NCI-H524 treated with DMSO at 0.1 percent for 48 hours (cell line): ENCODE measurements around the gene DNAJC5G.
"Not testable (repeated sequence)": the region's sequence is repeated elsewhere in the genome, so short reads cannot be mapped to it uniquely, and the experiment has no call there.

Experiments
- DNase-seq: peaks from one replicate; lab custom pipeline; 2025; lab: John Stamatoyannopoulos, UW

The DNAJC5G gene

DNA sequence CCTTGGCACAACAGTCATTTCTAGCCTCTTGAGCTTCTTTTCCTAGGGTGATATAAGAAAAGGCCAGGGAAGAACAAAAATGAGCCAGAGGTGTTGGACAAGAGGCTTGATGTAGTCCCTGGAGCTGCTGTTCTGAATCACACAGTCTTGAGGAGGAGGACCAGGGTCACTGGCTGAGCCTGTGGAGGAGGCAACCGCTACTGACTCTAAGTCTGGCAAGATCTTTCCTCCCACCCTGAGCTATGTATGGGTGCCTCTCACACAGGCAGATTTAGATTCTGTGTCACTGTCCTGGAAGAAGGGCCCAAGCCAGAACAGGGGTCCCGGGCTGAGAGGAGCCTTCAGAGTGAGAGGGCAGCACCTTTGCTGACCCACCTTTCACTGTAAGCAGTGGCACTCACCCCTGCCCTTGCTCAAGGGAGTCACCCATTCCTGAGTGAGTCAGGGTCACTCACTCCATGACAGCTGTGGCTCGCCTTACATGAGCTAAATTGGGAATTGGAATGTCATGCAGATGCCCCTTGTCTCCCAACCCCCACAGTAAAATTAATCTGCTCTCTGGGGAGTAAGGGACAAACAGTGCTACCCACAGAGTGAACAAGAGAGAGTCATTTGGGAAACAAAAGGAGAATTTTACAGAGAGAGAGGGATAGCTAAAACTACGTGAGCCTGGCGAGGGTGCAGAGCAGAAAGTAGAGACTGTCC lies 6.8 kb downstream of the DNAJC5G start, which contains the start of gene TRIM54:
Gene TRIM54, plus strand, starts transcription at position 575 of the 705 bp plus-strand sequence. CDS start 303 bp downstream, outside the sequence.
- DNase-seq, result no peak

DNA sequence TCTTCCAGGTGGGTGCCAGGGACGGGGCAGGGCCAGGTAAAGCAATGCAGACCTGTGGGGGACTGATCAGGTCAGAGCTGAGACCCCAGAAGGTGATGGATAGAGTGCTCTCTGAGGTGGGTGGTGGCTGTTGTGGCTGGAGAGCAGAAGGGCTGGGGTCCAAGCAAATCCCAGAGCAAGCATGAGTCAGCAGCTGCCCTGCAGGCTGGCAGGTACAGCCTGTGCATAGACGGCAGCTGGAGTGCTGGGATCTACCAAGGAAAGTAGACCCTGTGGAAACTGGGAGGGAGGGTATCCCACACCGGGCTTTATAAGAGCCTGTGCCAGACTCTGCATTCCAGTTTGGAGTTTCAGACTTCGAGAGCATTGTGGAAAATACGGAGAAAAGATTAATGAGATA lies 7.7 kb downstream of the DNAJC5G start:
- no peak for DNase-seq

DNA sequence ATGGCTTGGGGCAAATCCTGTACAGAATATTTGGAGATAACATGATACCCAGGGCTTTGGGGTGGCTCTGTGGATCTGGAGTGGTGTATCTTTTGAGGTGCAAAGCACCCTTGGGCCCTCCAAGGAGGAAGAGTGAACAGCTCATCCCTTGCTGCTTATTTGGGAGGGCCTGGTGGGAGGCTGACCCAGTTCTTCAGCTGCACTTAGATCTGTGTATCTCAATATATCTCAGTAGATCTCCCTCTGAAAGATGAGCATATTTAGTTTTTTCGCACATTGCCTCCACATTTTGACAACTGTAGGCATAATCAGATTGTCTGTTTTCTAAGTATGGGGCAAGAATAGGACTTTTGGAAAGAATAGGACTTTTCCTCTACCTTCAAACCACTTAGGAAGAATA lies 9.8 kb downstream of the DNAJC5G start:
- DNase-seq, result no peak

DNA sequence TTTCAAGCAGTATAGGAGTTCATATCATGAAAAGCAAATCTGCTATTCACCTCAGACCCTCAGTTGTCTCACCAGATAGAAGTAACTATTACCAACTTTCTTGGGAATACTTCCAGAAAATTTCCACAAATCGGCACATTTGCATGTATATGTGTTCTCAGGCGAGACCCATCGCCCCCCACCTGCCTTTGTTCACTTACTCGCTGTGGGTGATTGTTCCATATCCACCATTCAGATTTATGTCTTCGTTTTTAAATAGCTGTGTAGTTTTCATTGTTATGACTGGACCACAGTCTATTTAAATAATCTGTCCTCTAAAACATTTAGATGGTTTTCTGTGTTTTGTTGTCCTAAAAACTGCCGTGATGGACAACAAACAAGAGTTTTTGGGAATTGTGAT lies 10.2 kb downstream of the DNAJC5G start:
- DNase-seq, result no peak

DNA sequence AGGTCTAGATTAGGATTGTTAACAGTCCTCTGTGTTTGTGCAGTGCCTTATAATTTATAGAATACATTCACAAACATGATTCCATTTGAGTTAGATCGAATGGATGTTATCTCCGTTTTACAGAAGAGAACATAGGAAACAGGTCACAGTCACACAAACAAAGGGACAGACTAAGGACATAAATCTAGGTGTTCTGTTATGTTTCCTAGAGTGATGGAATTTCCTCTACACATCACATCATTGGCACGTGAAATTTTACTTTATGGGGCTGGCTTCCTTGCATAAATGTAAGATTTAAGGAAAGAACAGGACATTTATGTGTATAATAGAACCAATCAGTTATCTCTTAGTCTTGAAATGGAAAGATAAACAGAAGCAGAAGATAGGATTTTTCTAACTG lies 13.4 kb downstream of the DNAJC5G start:
- no peak for DNase-seq

DNA sequence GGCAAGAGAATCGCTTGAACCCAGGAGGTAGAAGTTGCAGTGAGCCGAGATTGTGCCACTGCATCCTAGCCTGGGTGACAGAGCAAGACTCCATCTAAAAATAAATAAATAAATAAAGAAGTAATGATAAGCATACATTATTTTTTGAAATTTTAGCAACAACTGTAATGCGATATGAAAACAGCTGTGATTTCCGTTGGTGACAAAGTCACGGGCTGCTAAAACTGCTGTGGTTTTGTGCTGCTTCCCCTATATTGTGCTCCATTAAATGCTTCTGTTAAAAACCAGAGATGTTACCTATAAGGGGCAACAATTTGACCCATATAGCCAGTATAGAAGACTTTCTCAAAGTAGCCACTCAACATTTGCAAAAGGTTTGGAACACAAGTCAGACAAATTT lies 15.3 kb downstream of the DNAJC5G start:
- DNase-seq, result no peak

DNA sequence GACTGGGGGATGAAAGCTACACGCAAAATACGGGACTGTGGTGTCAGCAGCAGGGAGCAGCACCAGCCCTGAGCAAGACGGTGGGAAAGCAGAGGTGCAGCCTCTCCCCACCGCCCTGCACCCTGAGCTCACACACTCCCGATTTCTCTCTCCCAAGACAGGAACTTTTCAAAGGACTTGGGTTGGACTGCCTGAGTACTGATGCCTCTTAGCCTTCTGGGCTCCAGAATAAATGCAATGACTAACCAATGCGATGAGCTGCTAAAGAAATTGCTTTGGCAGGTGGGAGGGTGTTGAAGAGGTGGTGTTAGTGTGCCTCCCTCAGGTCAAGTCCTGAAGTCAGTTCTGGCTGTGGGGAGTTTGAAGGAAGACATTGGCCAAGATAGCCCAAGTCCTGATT lies 16.6 kb downstream of the DNAJC5G start:
- no peak for DNase-seq

DNA sequence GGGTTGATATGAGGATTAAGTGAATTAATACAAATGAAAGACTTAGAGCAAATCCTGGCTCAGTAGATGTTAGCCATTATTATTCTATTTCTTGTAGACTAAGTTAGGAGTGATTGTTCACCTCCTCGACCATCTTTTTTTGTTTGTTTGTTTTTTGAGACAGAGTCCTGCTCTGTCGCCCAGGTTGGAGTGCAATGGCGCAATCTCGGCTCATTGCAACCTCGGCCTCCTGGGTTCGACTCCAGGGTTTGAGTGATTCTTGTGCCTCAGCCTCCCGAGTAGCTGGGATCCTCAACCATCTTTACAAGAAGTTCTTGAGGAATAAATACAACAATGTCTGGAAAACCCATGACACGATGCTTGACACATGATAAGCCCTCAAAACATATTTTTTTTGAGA lies 19.7 kb downstream of the DNAJC5G start:
- no peak for DNase-seq

DNA sequence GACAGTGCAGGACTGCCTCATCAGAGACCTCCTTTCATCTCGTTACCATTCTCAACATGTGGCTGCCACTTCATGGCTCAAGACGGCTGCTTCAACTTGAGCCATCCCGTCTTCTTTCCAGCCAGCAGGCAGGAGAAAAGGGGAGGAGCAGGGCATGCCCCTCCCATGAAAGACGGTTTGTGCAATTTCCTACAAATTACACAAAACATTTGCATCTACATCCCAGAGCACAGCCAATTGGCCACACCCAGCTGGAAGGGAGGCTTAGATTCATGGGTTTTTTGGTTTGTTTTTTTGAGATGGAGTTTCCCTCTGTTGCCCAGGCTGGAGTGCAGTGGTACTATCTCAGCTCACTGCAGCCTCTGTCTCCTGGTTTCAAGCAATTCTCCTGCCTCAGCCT lies 21.2 kb downstream of the DNAJC5G start:
- DNase-seq, result no peak

DNA sequence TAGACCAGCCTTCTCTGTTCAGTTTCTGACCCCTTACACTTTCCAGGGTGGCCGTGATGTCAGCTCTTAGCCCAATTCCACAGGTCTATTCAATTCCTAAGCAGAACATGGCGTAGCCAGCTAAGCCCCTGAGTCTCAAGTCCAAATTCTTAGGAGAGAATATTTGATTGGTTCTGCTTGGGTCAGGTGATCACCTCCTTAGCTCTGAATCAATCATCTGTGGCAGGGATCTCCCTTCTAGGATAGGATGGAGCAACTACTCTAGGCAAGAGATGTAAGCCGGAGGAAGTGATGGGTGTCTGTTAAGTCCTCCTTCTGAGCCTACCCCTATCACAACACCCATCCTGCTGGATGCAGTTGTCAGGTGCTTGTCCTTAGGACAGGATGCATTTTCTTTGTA lies 22.0 kb downstream of the DNAJC5G start:
- no peak for DNase-seq

DNA sequence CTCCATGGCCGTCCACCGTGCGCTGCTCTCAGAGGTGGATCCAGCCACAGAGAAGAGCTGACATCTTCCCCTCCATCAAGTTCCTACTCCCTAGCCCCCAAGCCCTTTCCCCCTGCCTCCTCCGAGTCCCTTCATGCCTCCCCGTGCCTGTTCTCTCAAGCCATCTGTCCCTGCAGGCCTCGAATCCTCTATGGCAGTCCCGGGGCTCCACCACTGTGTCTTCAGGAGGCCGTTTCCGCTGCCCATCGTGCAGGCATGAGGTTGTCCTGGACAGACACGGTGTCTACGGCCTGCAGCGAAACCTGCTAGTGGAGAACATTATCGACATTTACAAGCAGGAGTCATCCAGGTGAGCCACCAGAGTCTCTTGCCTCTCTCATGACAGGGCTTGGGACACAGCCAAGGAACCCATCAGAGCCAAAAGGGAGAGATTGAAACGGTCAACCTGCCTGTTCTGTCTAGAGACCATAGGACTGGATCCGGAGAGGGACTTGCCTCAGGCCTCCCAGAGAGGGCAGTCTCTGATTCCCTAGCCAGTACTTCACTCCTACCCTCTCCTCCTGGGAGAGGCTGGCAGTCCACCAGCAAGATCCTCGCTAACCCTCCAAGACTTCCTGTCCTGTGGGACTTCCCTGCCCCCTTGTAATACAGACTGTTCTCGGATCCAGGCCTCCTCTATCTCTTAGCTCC lies 23.3 kb downstream of the DNAJC5G start:
- no peak for DNase-seq

DNA sequence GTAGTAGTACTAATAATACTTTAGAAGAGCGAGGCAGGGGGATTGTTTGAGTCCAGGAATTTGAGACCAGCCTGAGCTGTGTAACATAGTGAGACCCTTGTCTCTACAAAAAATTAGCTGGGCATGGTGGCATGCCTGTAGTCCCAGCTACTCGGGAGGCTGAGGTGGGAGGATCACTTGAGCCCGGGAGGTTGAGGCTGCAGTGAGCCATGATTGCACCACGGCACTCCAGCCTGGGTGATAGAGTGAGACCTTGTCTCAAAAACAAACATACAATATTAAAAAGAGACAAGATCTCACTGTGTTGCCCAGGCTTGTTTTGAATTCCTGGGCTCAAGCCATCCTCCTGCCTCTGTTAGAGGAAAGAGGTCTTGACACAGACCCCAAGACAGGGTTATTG lies 25.4 kb downstream of the DNAJC5G start:
- DNase-seq, result not testable (repeated sequence)

DNA sequence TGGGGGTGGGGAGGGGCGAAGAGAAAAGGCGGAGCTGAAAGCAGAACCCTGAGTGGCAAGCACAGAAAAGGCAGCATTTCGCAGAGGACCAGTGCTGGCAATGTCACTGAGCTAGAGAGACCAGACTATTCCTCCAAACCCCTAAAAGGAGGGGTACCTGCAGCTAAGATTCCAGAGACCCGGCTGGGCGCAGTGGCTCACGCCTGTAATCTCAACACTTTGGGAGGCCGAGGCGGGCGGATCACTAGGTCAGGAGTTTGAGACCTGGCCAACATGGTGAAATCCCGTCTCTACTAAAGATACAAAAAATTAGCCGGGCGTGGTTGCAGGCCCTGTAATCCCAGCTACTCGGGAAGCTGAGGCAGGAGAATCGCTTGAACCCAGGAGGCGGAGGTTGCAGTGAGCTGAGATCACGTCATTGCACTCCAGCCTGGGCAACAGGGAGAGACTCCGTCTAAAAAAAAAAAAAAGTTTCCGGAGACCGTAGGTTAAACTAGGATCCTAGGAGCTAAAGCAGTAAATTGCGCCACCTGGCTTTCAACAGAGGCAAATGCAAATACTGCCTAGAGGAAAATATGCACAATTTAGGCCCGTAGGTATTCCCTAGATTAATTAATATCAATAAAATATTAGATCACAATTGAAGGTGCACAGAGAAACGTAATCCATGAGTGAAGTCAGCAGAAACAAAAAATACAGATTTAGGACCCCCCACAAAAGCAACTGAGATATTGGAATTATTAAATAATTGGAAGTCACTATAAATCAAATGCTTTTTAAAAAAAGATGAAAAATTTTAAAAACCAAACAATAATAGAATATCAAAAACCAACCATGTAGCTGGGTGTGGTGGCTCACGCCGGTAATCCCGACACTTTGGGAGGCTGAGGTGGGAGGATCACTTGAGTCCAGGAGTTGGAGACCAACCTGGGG lies 28.1 kb downstream of the DNAJC5G start:
- peak; percentile 33 for DNase-seq

DNA sequence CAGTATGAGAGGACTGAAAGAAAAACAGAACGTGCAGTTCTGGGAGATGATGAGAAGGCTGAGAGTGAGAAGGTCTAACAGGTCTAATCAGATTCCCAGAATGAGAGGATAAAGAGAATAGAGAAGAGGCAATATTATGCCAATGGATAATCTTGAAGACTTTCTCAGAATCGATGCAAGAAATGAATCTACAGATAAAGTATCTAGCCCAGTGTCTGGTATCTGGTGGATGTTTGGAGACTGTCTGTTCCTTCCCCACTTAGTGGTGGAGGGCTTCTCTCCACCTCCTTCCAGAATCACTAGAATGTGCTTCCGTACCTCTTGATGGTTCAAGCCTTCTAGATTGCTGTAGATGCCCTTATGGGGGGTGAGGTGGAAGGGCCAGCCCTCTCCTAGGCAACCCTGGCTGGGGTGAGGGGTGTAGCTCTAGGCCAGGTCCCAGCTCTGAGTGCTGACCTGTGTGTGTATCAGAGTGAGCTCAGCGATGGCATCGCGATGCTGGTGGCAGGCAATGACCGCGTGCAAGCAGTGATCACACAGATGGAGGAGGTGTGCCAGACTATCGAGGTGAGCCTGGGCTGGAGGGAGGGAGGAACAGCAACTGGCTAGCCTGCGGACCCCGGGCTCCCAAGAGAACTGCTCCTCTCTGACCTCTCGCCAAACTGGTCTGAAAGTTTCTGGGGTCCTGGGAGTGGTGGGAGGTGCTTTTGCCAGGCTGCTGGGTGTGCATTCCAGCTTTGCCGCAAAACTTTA lies 29.4 kb downstream of the DNAJC5G start:
- no peak for DNase-seq

DNA sequence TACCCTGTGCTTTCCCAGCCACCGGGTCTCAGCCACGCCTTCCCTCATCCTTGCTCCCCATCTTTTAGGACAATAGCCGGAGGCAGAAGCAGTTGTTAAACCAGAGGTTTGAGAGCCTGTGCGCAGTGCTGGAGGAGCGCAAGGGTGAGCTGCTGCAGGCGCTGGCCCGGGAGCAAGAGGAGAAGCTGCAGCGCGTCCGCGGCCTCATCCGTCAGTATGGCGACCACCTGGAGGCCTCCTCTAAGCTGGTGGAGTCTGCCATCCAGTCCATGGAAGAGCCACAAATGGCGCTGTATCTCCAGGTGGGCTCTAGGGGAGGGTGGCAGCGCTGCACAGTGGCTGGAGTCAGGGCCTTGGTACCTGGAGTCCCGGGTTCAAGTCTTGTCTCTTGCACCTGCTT lies 30.3 kb downstream of the DNAJC5G start:
- DNase-seq, result no peak

DNA sequence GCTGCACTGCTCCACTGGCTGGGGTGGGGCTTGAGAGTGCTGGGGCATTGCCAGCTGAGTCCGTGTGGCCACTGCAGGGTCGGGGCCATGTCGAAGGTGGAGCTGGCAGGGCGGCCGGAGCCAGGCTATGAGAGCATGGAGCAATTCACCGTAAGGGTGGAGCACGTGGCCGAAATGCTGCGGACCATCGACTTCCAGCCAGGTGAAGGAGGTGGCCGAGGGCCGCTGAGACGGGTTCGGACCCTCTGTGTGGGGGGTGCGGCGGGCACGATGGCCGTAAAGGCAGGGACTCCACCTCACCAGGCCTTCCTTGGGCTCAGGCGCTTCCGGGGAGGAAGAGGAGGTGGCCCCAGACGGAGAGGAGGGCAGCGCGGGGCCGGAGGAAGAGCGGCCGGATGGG lies 30.9 kb downstream of the DNAJC5G start:
- DNase-seq, result no peak

DNA sequence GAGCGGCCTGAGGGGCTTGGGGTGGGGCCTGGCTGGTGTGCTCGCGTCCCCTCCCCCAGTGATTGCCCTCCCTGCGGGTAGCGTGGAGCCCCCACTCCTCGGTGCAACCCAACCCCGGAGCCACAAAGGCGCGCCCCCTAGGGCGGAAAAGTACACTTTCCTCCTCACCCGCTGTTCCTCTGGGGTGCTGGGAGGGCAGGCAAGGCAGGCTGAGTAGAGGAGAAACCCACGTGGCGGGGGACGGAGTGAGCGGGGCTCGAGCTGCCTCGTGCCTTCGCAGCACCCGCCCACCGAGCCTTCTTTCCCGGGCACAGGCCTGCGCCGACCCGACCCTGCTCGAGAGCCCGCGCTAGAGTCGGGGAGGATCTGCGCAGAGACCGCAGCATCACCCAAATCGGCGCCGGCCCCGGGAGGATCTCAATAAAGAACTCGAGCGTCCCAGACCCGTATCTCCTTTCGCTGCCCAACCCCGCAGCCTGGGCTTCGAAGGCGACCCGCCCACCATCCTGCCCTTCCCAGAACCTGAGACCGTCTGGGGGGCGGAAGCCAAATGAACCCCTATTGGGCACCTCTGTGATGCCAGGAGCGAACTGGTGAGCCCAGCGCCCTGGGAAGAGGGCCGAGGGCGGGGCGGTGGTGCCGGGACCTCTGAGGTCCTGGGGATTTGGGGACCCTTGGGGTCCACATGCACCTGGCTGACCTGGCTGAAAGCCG lies 31.5 kb downstream of the DNAJC5G start:
- DNase-seq, result no peak

DNA sequence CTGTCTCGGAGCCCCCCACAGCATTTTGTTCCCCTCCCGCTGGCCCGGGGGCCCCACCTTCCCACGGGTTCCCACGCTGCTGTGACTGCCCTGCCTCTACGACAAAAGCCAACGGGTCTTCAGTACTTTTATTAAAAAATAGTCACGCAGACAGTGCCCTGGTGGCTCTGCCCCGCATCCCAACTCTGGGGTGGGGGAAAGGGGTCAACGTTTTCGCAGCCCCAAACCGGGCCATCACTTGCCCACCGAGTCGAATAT lies 32.0 kb downstream of the DNAJC5G start:
- DNase-seq, result no peak

DNA sequence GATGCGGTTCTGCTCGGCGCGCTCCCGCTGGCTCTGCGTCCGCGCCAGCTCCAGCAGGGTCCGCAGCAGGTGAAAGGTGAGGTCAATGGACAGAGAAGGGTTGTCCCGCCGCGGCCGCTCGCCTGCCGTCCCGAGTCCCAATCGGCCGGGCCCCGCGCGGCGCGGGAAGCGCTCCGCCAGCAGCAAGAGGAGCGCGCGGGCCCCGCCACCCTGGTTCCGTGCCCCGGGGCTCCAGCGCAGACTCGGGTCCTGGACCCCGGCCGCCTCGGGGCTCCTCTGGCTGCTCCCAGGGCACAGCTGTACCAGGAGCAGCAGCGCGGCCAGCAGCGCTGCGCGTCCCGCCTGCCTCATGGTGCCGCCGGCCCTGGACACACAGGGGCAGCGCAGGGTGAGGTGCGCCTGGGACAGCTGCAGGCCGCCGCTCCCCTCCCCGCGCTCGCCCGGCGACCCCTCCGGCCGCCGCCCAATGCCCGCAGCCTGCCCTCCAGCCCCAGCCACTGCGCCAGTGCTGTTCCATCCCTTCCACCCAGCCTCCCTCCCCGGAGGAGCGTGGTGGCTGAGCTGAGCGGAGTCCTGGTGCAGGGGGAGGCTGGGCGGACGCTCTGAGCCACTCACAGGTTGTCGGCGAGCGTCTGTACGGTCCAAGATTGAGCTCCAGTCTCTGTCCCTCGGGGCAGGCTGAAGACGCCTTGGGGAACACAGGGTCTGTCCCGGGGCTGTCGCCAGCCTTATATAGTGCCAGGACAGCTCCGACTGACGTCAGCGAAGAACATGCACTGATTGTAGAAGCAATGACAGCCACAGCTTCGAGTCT lies 32.5 kb downstream of the DNAJC5G start:
- DNase-seq, result no peak

DNA sequence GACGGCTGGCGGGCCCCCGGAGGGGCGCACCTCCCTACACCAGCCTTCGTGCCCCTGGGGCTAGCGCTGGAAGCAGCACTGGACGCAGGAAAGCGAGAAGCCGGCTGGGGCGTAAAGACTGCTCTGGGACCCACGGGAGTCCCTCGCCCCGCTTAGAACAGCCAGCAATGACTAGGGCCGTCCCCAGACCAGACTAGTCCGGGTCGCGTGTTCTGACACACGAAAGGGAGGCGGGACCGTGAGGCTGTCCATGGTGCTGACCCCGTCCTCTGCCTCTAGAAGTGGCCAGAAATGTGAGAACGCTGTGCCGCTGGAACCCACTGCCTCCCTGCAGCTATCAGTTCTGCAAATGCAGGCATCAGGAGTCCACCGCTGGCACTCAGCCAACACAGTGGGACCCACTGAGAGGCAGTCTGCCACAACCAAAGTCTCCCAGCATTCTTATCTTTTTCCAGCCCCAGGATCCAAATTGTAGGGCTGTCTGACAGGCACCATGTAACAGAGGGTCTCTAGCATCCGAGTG lies 33.2 kb downstream of the DNAJC5G start, which contains the start of gene UCN:
Gene UCN, minus strand, starts transcription at position 87 of the 523 bp plus-strand sequence. CDS start 550 bp downstream, outside the sequence.
- no peak for DNase-seq
